ENCODE measurements around the gene BICD2. TPM values are rescaled to one million over a fixed set of nuclear protein-coding genes. Genes with fewer than 3 reads are reported as not detected.

BICD2 gene
- total and polyA plus RNA-seq, 10 of the 15 experiments (the other 5 are each of a cell fraction or from before 2014, with no cell fraction given): 5.3 to 25.5 (median 14.4) TPM

DNA sequence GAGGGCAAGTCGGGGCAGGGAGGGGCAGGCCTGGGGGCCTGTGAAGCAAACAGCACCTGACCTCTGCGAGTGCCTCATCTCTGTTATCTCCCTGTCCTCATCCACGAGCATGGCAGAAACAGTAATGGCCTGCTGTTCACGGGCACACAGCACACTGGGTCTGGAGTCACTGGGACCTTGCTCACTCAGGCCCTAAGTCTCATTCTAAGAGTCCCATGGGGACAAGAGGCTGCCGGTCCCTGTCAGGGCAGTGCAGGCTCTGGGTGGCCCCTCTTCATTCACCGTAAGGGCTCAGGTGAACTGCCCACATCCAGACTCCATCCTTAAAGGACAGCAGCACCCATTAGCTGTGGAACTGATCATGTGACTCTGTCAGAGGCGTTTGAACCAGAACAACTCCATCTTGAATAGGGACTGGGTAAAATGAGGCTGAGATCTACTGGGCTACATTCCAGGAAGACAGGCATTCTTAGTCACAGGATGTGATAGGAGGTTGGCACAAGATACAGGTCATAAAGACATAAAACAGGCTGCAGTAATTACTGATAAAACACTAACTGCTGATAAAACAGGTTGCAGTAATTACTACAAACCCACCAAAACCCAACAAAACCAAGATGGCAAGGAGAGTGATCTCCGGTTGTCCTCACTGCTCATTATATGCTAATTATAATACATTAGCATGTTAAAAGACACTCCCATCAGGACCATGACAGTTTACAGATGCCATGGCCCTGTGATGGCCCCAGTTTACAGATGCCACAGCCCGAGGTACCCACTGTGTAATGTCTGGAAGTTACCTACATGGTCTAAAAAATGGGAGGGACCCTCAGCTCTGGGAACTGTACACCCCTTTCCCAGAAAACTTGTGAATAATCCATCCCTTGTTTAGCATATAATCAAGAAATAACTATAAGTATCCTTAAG lies 28.7 kb downstream of the BICD2 start (continued):
- TF ChIP-seq, protein P1, sequence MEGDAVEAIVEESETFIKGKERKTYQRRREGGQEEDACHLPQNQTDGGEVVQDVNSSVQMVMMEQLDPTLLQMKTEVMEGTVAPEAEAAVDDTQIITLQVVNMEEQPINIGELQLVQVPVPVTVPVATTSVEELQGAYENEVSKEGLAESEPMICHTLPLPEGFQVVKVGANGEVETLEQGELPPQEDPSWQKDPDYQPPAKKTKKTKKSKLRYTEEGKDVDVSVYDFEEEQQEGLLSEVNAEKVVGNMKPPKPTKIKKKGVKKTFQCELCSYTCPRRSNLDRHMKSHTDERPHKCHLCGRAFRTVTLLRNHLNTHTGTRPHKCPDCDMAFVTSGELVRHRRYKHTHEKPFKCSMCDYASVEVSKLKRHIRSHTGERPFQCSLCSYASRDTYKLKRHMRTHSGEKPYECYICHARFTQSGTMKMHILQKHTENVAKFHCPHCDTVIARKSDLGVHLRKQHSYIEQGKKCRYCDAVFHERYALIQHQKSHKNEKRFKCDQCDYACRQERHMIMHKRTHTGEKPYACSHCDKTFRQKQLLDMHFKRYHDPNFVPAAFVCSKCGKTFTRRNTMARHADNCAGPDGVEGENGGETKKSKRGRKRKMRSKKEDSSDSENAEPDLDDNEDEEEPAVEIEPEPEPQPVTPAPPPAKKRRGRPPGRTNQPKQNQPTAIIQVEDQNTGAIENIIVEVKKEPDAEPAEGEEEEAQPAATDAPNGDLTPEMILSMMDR (IDR thresholded peaks at IDR 0.05 in 2 of 3, conservative IDR thresholded peaks at IDR 0.05 in 1 of 3; ENCODE audit: control insufficient read depth in 2 of 3, extremely low read depth in 1 of 3, insufficient read depth in 1 of 3, low read depth in 3 of 3, low read length in 3 of 3): no peak

DNA sequence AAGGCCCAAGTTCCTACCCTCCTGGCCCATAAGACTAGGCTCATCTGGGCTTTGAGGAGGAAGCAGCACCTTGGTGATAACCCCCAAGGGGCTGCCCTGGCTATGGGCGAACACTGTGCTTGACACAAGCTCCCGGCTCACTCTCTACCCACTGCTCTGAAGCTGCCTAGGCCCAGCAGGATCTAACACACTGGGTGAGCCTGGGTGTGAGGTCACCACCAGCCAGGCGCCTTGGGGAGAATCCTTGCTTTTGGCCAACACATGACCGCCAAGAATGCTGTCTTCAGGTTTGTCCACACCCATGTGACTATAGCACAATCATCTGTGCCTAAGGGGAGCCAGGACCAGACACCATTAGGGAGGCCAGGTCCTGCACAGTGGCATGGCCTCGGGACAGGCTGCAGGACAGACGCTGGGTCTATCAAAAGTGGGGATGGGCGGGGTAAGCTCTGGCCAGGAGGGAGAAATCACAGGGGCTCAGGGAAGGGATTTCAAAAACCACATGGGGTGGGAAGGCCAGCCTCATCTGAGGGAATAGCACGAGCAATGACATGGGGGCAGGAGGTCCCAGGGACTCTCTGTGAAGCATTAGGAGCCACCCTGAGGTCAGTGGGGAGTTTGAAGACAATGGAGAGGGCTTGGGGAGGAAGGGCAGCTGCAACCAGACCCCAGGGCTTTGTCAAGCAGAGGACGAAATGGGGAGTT lies 29.6 kb downstream of the BICD2 start:
- H3K27ac ChIP-seq (ENCODE audit: control insufficient read depth, insufficient read depth): no peak overlapping the region
- SMC1A ChIA-PET (ENCODE audit: uncharacterized antibody, unreplicated experiment): interaction anchor here (0.6 kb wide), 1 partner anchor 327 kb away, joined by 3 read pairs; no protein-coding TSS in a partner anchor
- RAD21 ChIA-PET (ENCODE audit: unreplicated experiment): no interaction called here
- TF ChIP-seq ZZZ3 (IDR thresholded peaks at IDR 0.05; ENCODE audit: control insufficient read depth, insufficient read length, low read depth) (no peak), FOS (IDR thresholded peaks at IDR 0.05; ENCODE audit: borderline replicate concordance, extremely low read depth, insufficient read length) (no peak), TAF1 (IDR thresholded peaks at IDR 0.05; ENCODE audit: borderline replicate concordance, low read depth, low read length) (no peak), SUPT20H (IDR thresholded peaks at IDR 0.05; ENCODE audit: borderline replicate concordance, control insufficient read depth, low read depth, low read length) (no peak), RB1 (IDR thresholded peaks at IDR 0.05; ENCODE audit: borderline replicate concordance) (no peak), NR2C1 (IDR thresholded peaks at IDR 0.05) (no peak)
- H3K4me1 ChIP-seq (ENCODE audit: control insufficient read depth, insufficient read depth, low read length): peaks cover 24% of the 10 kb centered on the region
- peaks cover 53% of the 10 kb centered on the region for H3K79me2 ChIP-seq (ENCODE audit: control insufficient read depth, insufficient read depth, low read length)
- CTCF ChIA-PET: no interaction called here
- in situ Hi-C loops (cut with MboI) (no loop called here), intact Hi-C loops (cut with micrococcal nuclease; ENCODE audit: unreplicated experiment) (no loop called here)
- H3K4me3 ChIP-seq: no peak overlapping the region
- no peaks in the 10 kb centered on the region for H3K27me3 ChIP-seq (replicated peaks in 1 of 2; ENCODE audit: control insufficient read depth in 2 of 2, insufficient read depth in 2 of 2, low read length in 1 of 2)
- H3K4me2 ChIP-seq (ENCODE audit: control insufficient read depth, insufficient read depth): no peak overlapping the region
- H4K20me1 ChIP-seq (ENCODE audit: control insufficient read depth, insufficient read depth): peaks cover 3% of the 10 kb centered on the region
- no peak for FAIRE-seq
- no peak for DNase-seq (ENCODE audit: low read depth, low spot score)
- H3K9ac ChIP-seq (ENCODE audit: control insufficient read depth, insufficient read depth, low read length): no peak overlapping the region
- ATAC-seq: no peak
- WGBS (ENCODE audit: insufficient coverage, insufficient replicate concordance, low lambda C conversion rate, missing lambda C conversion rate): 82% methylated on average over 9 of the region's 9 CpGs
- H3K9me3 ChIP-seq (replicated peaks; ENCODE audit: control insufficient read depth, insufficient read depth, low read length): no peaks in the 10 kb centered on the region
- POLR2A ChIA-PET: no interaction called here
- H3K36me3 ChIP-seq (ENCODE audit: control insufficient read depth in 2 of 2, insufficient read depth in 2 of 2, low read length in 1 of 2): peaks cover 0 to 5% of the 10 kb centered on the region in 2 experiments; a peak in 2 of 4 replicates
- H2AFZ ChIP-seq (ENCODE audit: control insufficient read depth, low read depth, low read length): no peak overlapping the region
- no TSS peak for BruUV-seq (replicated peaks)
